Caco-2 (cell line): ENCODE data around the gene TIRAP. TPM values are rescaled to one million over a fixed set of nuclear protein-coding genes. Genes with fewer than 3 reads are reported as not detected.

ENCODE experiments used
- BruUV-seq: library from RNA; stranded (reverse); fragments of 400-500 nt; replicated peaks from 2 replicates; lab custom pipeline; 2021; lab: Mats Ljungman, UMichigan
- CTCF ChIA-PET: fragments of 300-600 bp; sonication (Branson Sonifier 250); formaldehyde crosslinking; loops from one replicate; lab custom pipeline; 2022; ENCODE audit warnings: antibody characterized with exemption; lab: Charles Lee
- POLR2A ChIA-PET: fragments of 300-600 bp; sonication (Branson Sonifier 250); formaldehyde crosslinking; loops from one replicate; lab custom pipeline; 2022; ENCODE audit warnings: antibody characterized with exemption; lab: Charles Lee
- DNase-seq, 2 experiments: peaks; one replicate each; pipeline versions ENCODE4 v3.0.0 to v3.0.0-alpha.2; 2020 to 2022
- H3K27me3 ChIP-seq: replicated peaks from 2 replicates; pipeline ENCODE4 v1.6.0; 2011; ENCODE audit warnings: low read length; ENCODE audit not compliant: control insufficient read depth, insufficient read depth
- H3K36me3 ChIP-seq: 2 replicates; pipeline ENCODE4 v1.5.1; 2011; ENCODE audit warnings: low read length; ENCODE audit not compliant: control insufficient read depth, insufficient read depth
- H3K4me1 ChIP-seq: fragments of 250-450 bp; sonication (Bioruptor Pico); 2 replicates; pipeline ENCODE4 v1.5.1; 2020; ENCODE audit warnings: mild to moderate bottlenecking
- H3K4me3 ChIP-seq: 2 replicates; pipeline ENCODE4 v1.5.1; 2011; ENCODE audit warnings: low read depth, mild to moderate bottlenecking, control low read depth, low read length
- H3K9me3 ChIP-seq: fragments of 250-450 bp; sonication (Bioruptor Pico); 2 replicates; pipeline ENCODE4 v1.5.1; 2020; ENCODE audit warnings: mild to moderate bottlenecking, moderate library complexity
- H3K27ac Mint-ChIP-seq: one replicate; pipeline ENCODE4 v1.8.0; 2022; ENCODE audit warnings: mixed read lengths; ENCODE audit not compliant: unreplicated experiment
- H3K27me3 Mint-ChIP-seq: one replicate; pipeline ENCODE4 v1.8.0; 2022; ENCODE audit warnings: mixed read lengths; ENCODE audit not compliant: insufficient read depth, unreplicated experiment
- H3K36me3 Mint-ChIP-seq: one replicate; pipeline ENCODE4 v1.8.0; 2022; ENCODE audit warnings: mild to moderate bottlenecking, mixed read lengths; ENCODE audit not compliant: insufficient read depth, unreplicated experiment
- H3K4me1 Mint-ChIP-seq: one replicate; pipeline ENCODE4 v1.8.0; 2022; ENCODE audit warnings: low read depth, mixed read lengths; ENCODE audit not compliant: unreplicated experiment
- H3K4me3 Mint-ChIP-seq: one replicate; pipeline ENCODE4 v1.8.0; 2022; ENCODE audit warnings: mild to moderate bottlenecking, moderate library complexity, mixed read lengths; ENCODE audit not compliant: unreplicated experiment
- H3K9me3 Mint-ChIP-seq: one replicate; pipeline ENCODE4 v1.8.0; 2022; ENCODE audit warnings: mixed read lengths; ENCODE audit not compliant: unreplicated experiment
- intact Hi-C: fragments of 100-400 bp; cut with micrococcal nuclease; formaldehyde crosslinking; loops from one replicate; pipeline ENCODE4 v1.10.0; 2022; ENCODE audit not compliant: unreplicated experiment
- total RNA-seq: library from RNA; stranded (reverse); gene quantifications from 2 replicates; pipeline ENCODE4 v1.2.3, GENCODE V29; 2022
- TF ChIP-seq, protein P1 (sequence below), 2 experiments: fragments of 200-600 bp in 1 of 2; IDR thresholded peaks; 1 replicate in 1 of 2; 2 replicates in 1 of 2; pipeline versions ENCODE4 v1.5.1 to v1.8.0; 2011 to 2022; ENCODE audit warnings: antibody characterized with exemption in 1 of 2, control low read depth in 1 of 2, inconsistent platforms in 1 of 2, low read depth in 1 of 2, low read length in 1 of 2, mild to moderate bottlenecking in 1 of 2, moderate library complexity in 1 of 2; ENCODE audit not compliant: insufficient read depth in 1 of 2, severe bottlenecking in 1 of 2, unreplicated experiment in 1 of 2

TIRAP gene
- total RNA-seq, 1 experiment from 2014 or later: 25.1 TPM

DNA sequence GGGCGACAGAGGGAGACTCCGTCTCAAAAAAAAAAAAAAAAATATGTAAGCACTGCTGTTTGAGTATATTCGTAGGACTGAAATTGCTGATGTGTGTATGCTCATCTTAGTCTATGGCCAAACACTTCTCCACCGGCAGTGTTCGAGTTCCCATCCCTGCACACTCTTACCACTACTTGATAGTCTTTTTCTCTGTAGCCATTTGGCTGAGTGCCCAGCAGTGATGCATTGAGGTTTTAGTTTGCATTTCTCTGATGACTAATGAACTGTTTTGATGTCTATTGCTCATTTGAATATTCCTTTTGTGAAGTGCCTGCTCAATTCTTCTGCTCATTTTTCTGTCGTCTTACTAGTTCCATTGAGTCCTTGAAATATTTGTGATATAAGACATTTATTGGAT is 1.9 kb downstream of the TIRAP start:
- H3K4me1 ChIP-seq: peaks cover 13% of the 10 kb centered on the region
- Mint-ChIP-seq H3K4me3 (no peak overlapping the region), H3K27ac (no peak overlapping the region), H3K27me3 (no peaks in the 10 kb centered on the region), H3K36me3 (peaks cover 26% of the 10 kb centered on the region), H3K4me1 (peaks cover 11% of the 10 kb centered on the region), H3K9me3 (no peaks in the 10 kb centered on the region)
- ChIA-PET POLR2A (interaction anchor here (0.7 kb wide), 1 partner anchor 12 kb away, joined by 4 read pairs; no protein-coding TSS in a partner anchor), CTCF (no interaction called here)
- TF ChIP-seq, protein P1, sequence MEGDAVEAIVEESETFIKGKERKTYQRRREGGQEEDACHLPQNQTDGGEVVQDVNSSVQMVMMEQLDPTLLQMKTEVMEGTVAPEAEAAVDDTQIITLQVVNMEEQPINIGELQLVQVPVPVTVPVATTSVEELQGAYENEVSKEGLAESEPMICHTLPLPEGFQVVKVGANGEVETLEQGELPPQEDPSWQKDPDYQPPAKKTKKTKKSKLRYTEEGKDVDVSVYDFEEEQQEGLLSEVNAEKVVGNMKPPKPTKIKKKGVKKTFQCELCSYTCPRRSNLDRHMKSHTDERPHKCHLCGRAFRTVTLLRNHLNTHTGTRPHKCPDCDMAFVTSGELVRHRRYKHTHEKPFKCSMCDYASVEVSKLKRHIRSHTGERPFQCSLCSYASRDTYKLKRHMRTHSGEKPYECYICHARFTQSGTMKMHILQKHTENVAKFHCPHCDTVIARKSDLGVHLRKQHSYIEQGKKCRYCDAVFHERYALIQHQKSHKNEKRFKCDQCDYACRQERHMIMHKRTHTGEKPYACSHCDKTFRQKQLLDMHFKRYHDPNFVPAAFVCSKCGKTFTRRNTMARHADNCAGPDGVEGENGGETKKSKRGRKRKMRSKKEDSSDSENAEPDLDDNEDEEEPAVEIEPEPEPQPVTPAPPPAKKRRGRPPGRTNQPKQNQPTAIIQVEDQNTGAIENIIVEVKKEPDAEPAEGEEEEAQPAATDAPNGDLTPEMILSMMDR (IDR thresholded peaks at IDR 0.05; ENCODE audit: insufficient read depth in 1 of 2, low read depth in 1 of 2, low read length in 1 of 2, severe bottlenecking in 1 of 2, unreplicated experiment in 1 of 2): no peak
- no peak overlapping the region for H3K4me3 ChIP-seq
- H3K9me3 ChIP-seq: no peaks in the 10 kb centered on the region
- no TSS peak for BruUV-seq
- intact Hi-C loops: no loop called here
- no peak for DNase-seq
- no peaks in the 10 kb centered on the region for H3K36me3 ChIP-seq
- no peaks in the 10 kb centered on the region for H3K27me3 ChIP-seq

DNA sequence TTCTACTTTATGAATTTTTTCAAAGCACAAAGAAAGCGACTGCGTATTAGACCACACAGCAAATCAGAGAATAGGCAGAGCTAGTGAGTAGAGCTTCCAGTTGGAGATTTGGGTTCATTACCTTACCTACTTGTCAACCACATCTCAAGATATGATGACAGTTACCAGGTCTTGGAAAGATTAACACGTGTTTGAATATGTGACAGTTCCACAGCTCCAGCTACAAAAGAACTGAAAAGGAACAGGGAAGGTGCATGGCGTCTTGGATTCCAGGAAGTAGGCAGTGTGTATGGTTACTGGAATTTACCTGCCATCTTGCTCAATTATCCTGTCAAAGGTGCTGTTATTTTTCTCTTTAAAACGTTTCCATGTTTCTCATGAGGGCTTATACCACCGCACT is 5.3 kb downstream of the TIRAP start:
- peaks cover 3% of the 10 kb centered on the region; the same call in 1 of the 2 replicates for H3K36me3 ChIP-seq
- POLR2A ChIA-PET: interaction anchor here (0.6 kb wide), 1 partner anchor 71 kb away, joined by 4 read pairs; no protein-coding TSS in a partner anchor
- DNase-seq: no peak
- CTCF ChIA-PET: no interaction called here
- no peak overlapping the region for H3K4me3 ChIP-seq
- no TSS peak for BruUV-seq
- H3K4me1 ChIP-seq: peaks cover 12% of the 10 kb centered on the region
- H3K27me3 Mint-ChIP-seq: no peaks in the 10 kb centered on the region
- H3K4me1 Mint-ChIP-seq: no peaks in the 10 kb centered on the region
- H3K27me3 ChIP-seq: no peaks in the 10 kb centered on the region
- H3K27ac Mint-ChIP-seq: no peak overlapping the region
- TF ChIP-seq, protein P1 (IDR thresholded peaks at IDR 0.05; ENCODE audit: insufficient read depth in 1 of 2, low read depth in 1 of 2, low read length in 1 of 2, severe bottlenecking in 1 of 2, unreplicated experiment in 1 of 2): no peak
- peaks cover 44% of the 10 kb centered on the region for H3K36me3 Mint-ChIP-seq
- no peaks in the 10 kb centered on the region for H3K9me3 ChIP-seq
- intact Hi-C loops: no loop called here
- no peak overlapping the region for H3K4me3 Mint-ChIP-seq
- no peaks in the 10 kb centered on the region for H3K9me3 Mint-ChIP-seq

DNA sequence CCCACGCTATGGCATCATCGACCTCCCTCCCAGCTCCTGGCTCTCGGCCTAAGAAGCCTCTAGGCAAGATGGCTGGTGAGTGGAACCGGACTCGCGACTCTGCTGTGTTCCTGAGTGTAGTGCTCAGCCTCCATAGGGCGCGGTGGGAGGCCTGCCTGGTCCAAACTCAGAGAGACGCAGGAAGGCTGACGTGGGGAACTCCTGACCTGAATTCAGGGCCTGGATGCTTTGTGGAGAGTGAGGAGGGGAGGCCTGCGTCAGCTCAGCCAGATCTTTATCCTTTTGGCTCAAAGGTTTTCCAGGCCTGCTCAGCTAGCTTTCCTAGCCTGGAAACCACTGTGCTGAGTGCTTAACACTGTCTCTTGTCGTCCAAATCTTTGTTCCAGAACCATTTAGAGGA is 8.0 kb downstream of the TIRAP start:
- Mint-ChIP-seq H3K9me3 (no peaks in the 10 kb centered on the region), H3K4me1 (no peaks in the 10 kb centered on the region), H3K27ac (peak overlapping the region; percentile 27), H3K4me3 (no peak overlapping the region), H3K36me3 (peaks cover 52% of the 10 kb centered on the region), H3K27me3 (no peaks in the 10 kb centered on the region)
- no peaks in the 10 kb centered on the region for H3K9me3 ChIP-seq
- intact Hi-C loops: no loop called here
- BruUV-seq: no TSS peak
- CTCF ChIA-PET: no interaction called here
- POLR2A ChIA-PET: no interaction called here
- no peak overlapping the region for H3K4me3 ChIP-seq
- DNase-seq: no peak
- H3K27me3 ChIP-seq: no peaks in the 10 kb centered on the region
- peaks cover 6% of the 10 kb centered on the region; the same call in 1 of the 2 replicates for H3K36me3 ChIP-seq
- TF ChIP-seq, protein P1 (IDR thresholded peaks at IDR 0.05; ENCODE audit: insufficient read depth in 1 of 2, low read depth in 1 of 2, low read length in 1 of 2, severe bottlenecking in 1 of 2, unreplicated experiment in 1 of 2): no peak
- peaks cover 12% of the 10 kb centered on the region for H3K4me1 ChIP-seq
